ENCODE results near the gene ADIG.
A peak's percentile ranks its signal among the peaks of the same experiment; 100 is the strongest.
"Not testable (repeated sequence)": the region's sequence is repeated elsewhere in the genome, so short reads cannot be mapped to it uniquely, and the experiment has no call there.

ADIG gene

GRCh38 chr20:38566036-38566598 lies 14.9 kb upstream of the ADIG start:
- in situ Hi-C loops (cut with MboI; ENCODE audit: low pct_unique_long_range_greater_than_20kb, low sequenced_read_pairs), result no loop called here
- DNase-seq, result no peak

GRCh38 chr20:38569747-38570525 lies 11.1 kb upstream of the ADIG start:
- in situ Hi-C loops (cut with MboI; ENCODE audit: low pct_unique_long_range_greater_than_20kb, low sequenced_read_pairs), result no loop called here
- peak; percentile 28 for DNase-seq

- in situ Hi-C loops (cut with MboI; ENCODE audit: low pct_unique_long_range_greater_than_20kb, low sequenced_read_pairs), result no loop called here
- DNase-seq, result no peak
Observed at GRCh38 chr20:38573413-38573812, 7.6 kb upstream of the ADIG start.

GRCh38 chr20:38579219-38579910 lies 1.6 kb upstream of the ADIG start:
- DNase-seq, result no peak
- in situ Hi-C loops (cut with MboI; ENCODE audit: low pct_unique_long_range_greater_than_20kb, low sequenced_read_pairs), result no loop called here

- in situ Hi-C loops (cut with MboI; ENCODE audit: low pct_unique_long_range_greater_than_20kb, low sequenced_read_pairs), result no loop called here
- DNase-seq, result no peak
Observed at GRCh38 chr20:38579921-38580320, 1.1 kb upstream of the ADIG start.

- in situ Hi-C loops (cut with MboI; ENCODE audit: low pct_unique_long_range_greater_than_20kb, low sequenced_read_pairs), result no loop called here
- no peak for DNase-seq
Observed at GRCh38 chr20:38581830-38582358, 897 bp downstream of the ADIG start.

- in situ Hi-C loops (cut with MboI; ENCODE audit: low pct_unique_long_range_greater_than_20kb, low sequenced_read_pairs), result no loop called here
- DNase-seq, result no peak
Observed at GRCh38 chr20:38583306-38583705, 2.3 kb downstream of the ADIG start.

GRCh38 chr20:38584099-38584763 lies 3.2 kb downstream of the ADIG start:
- in situ Hi-C loops (cut with MboI; ENCODE audit: low pct_unique_long_range_greater_than_20kb, low sequenced_read_pairs), result no loop called here
- no peak for DNase-seq

- DNase-seq, result no peak
- in situ Hi-C loops (cut with MboI; ENCODE audit: low pct_unique_long_range_greater_than_20kb, low sequenced_read_pairs), result no loop called here
Observed at GRCh38 chr20:38585404-38586180, 4.6 kb downstream of the ADIG start.

GRCh38 chr20:38586181-38586525 lies 5.2 kb downstream of the ADIG start:
- no peak for DNase-seq
- in situ Hi-C loops (cut with MboI; ENCODE audit: low pct_unique_long_range_greater_than_20kb, low sequenced_read_pairs), result no loop called here

GRCh38 chr20:38588303-38588702 lies 7.3 kb downstream of the ADIG start:
- in situ Hi-C loops (cut with MboI; ENCODE audit: low pct_unique_long_range_greater_than_20kb, low sequenced_read_pairs), result no loop called here
- DNase-seq, result no peak

GRCh38 chr20:38589351-38589750 lies 8.4 kb downstream of the ADIG start:
- in situ Hi-C loops (cut with MboI; ENCODE audit: low pct_unique_long_range_greater_than_20kb, low sequenced_read_pairs), result no loop called here

GRCh38 chr20:38589967-38590675 lies 9.1 kb downstream of the ADIG start:
- in situ Hi-C loops (cut with MboI; ENCODE audit: low pct_unique_long_range_greater_than_20kb, low sequenced_read_pairs), result no loop called here
- no peak for DNase-seq

More at GRCh38 chr20:38589351-38589750, 8.4 kb downstream of the ADIG start:
- DNase-seq, result no peak

GRCh38 chr20:38590676-38591473 lies 9.9 kb downstream of the ADIG start:
- DNase-seq, result no peak
- in situ Hi-C loops (cut with MboI; ENCODE audit: low pct_unique_long_range_greater_than_20kb, low sequenced_read_pairs), result no loop called here

GRCh38 chr20:38591474-38592410 lies 10.7 kb downstream of the ADIG start:
- in situ Hi-C loops (cut with MboI; ENCODE audit: low pct_unique_long_range_greater_than_20kb, low sequenced_read_pairs), result no loop called here
- no peak for DNase-seq

GRCh38 chr20:38592411-38592790 lies 11.4 kb downstream of the ADIG start:
- in situ Hi-C loops (cut with MboI; ENCODE audit: low pct_unique_long_range_greater_than_20kb, low sequenced_read_pairs); DNase-seq: not testable (repeated sequence)

- DNase-seq; in situ Hi-C loops (cut with MboI; ENCODE audit: low pct_unique_long_range_greater_than_20kb, low sequenced_read_pairs): not testable (repeated sequence)
Observed at GRCh38 chr20:38594281-38594680, 13.3 kb downstream of the ADIG start.
